BE2C (cell line): Measurements from ENCODE around the gene FEN1.

Experiments used
- DNase-seq: peaks from one replicate; pipeline ENCODE4 v3.0.0-alpha.2; 2020
- H3K27me3 ChIP-seq: fragments of 250-450 bp; sonication (Bioruptor Pico); 2 replicates; pipeline ENCODE4 v1.5.1; 2020; ENCODE audit warnings: mild to moderate bottlenecking
- H3K36me3 ChIP-seq: fragments of 250-450 bp; sonication (Bioruptor Pico); 2 replicates; pipeline ENCODE4 v1.5.1; 2020; ENCODE audit warnings: mild to moderate bottlenecking
- H3K4me1 ChIP-seq: fragments of 250-450 bp; sonication (Bioruptor Pico); 2 replicates; pipeline ENCODE4 v1.5.1; 2020
- H3K4me3 ChIP-seq: 2 replicates; pipeline ENCODE4 v1.5.1; 2011; ENCODE audit warnings: low read depth, low read length
- H3K9me3 ChIP-seq: fragments of 250-450 bp; sonication (Bioruptor Pico); 2 replicates; pipeline ENCODE4 v1.5.1; 2020
- TF ChIP-seq, protein P1 (sequence below): IDR thresholded peaks from 2 replicates; pipeline ENCODE4 v1.5.1; 2012; ENCODE audit warnings: mild to moderate bottlenecking, low read depth, low read length

FEN1 gene

DNA sequence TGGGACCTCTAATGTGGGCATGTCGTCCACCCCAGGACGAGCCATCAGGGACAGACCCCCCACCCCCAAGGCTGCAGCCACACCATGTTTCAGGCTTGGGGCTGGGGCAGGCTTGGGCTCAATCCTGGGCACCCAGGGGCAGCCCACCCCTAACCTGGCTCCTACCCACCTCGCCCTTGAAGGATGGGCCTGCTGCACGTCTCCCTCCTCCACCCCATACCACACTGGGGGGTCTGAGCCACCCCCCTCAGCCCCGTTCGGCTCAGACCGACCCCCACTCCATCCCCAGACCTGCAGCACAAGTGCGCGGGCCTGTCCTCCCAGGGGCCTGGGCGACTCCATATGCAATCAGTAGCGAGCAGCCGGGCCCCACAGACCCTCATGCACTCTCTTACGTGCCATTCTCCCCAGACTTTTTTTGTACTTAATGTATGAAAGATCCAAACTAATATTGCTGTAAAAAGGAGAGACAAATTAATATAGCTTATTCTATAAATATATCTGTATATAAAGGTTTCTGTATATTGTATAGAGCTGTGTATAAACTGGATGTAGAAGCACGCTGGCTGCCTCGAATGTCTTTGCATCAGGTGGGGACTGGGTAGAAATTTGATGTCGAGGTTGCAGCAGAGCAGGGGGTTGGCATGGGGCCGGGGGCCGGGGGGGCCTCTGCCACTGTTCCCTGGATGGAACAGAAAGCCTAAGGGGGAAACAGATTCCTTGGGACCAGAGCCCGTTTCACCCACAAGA lies 46.1 kb upstream of the FEN1 start:
- Histone ChIP-seq H3K4me3 (no peak overlapping the region), H3K4me1 (no peaks in the 10 kb centered on the region; the same call in 1 of the 2 replicates), H3K36me3 (no peaks in the 10 kb centered on the region), H3K9me3 (no peaks in the 10 kb centered on the region), H3K27me3 (no peaks in the 10 kb centered on the region)
- DNase-seq, result no peak
- TF ChIP-seq, protein P1, sequence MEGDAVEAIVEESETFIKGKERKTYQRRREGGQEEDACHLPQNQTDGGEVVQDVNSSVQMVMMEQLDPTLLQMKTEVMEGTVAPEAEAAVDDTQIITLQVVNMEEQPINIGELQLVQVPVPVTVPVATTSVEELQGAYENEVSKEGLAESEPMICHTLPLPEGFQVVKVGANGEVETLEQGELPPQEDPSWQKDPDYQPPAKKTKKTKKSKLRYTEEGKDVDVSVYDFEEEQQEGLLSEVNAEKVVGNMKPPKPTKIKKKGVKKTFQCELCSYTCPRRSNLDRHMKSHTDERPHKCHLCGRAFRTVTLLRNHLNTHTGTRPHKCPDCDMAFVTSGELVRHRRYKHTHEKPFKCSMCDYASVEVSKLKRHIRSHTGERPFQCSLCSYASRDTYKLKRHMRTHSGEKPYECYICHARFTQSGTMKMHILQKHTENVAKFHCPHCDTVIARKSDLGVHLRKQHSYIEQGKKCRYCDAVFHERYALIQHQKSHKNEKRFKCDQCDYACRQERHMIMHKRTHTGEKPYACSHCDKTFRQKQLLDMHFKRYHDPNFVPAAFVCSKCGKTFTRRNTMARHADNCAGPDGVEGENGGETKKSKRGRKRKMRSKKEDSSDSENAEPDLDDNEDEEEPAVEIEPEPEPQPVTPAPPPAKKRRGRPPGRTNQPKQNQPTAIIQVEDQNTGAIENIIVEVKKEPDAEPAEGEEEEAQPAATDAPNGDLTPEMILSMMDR, result no peak

- Histone ChIP-seq H3K4me3 (no peak overlapping the region), H3K4me1 (no peaks in the 10 kb centered on the region; the same call in 1 of the 2 replicates), H3K9me3 (no peaks in the 10 kb centered on the region), H3K27me3 (no peaks in the 10 kb centered on the region), H3K36me3 (no peaks in the 10 kb centered on the region)
- peak; percentile 67 for DNase-seq
- TF ChIP-seq, protein P1, result peak; percentile 72
Observed at GRCh38 chr11:61747192-61747966, 45.3 kb upstream of the FEN1 start.

- Histone ChIP-seq H3K9me3 (no peaks in the 10 kb centered on the region), H3K27me3 (no peaks in the 10 kb centered on the region), H3K4me1 (no peaks in the 10 kb centered on the region; the same call in 1 of the 2 replicates), H3K4me3 (no peak overlapping the region), H3K36me3 (no peaks in the 10 kb centered on the region)
- TF ChIP-seq, protein P1, result no peak
- no peak for DNase-seq
Observed at GRCh38 chr11:61747967-61748285, 44.8 kb upstream of the FEN1 start.

DNA sequence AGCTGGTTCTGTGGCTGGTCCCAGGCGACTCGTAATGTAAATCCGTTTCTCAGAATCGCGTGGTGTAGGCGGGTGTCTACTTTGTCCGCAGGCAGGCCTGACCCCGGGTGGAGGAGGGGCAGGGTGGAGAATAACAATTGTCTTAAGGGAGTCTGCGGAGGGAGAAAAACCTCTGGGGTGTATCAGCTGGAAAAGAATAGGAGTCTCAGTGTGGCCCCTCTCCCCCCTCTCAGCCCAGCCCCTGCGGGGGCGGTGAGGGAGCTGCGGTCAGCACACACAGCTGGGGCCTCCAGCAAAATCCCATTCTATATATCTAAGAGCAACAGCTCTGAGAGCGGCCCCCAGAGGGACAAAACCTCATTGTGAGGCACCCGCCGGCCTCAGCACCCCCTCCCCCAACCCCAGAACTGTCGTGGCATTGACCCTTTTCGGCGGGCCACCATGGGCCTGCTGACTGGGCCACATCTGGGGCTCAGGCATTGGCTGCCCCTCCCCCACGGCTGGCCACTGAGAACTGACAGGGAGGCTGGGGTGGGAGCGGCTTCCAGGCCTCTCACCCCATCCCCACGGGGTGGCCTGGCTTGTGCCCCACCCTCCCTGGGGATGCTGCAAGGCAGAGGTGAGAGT lies 43.0 kb upstream of the FEN1 start:
- TF ChIP-seq, protein P1, result no peak
- H3K9me3 ChIP-seq, result no peaks in the 10 kb centered on the region
- no peaks in the 10 kb centered on the region for H3K27me3 ChIP-seq
- no peaks in the 10 kb centered on the region; the same call in 1 of the 2 replicates for H3K4me1 ChIP-seq
- no peaks in the 10 kb centered on the region for H3K36me3 ChIP-seq
- H3K4me3 ChIP-seq, result no peak overlapping the region
- no peak for DNase-seq

- Histone ChIP-seq H3K36me3 (no peaks in the 10 kb centered on the region), H3K27me3 (no peaks in the 10 kb centered on the region), H3K9me3 (no peaks in the 10 kb centered on the region), H3K4me1 (no peaks in the 10 kb centered on the region; the same call in 1 of the 2 replicates), H3K4me3 (no peak overlapping the region)
- TF ChIP-seq, protein P1, result no peak
- DNase-seq, result no peak
Observed at GRCh38 chr11:61750631-61751273, 42.0 kb upstream of the FEN1 start.
